ENCODE results near the gene PSME1.

Gene PSME1

DNA sequence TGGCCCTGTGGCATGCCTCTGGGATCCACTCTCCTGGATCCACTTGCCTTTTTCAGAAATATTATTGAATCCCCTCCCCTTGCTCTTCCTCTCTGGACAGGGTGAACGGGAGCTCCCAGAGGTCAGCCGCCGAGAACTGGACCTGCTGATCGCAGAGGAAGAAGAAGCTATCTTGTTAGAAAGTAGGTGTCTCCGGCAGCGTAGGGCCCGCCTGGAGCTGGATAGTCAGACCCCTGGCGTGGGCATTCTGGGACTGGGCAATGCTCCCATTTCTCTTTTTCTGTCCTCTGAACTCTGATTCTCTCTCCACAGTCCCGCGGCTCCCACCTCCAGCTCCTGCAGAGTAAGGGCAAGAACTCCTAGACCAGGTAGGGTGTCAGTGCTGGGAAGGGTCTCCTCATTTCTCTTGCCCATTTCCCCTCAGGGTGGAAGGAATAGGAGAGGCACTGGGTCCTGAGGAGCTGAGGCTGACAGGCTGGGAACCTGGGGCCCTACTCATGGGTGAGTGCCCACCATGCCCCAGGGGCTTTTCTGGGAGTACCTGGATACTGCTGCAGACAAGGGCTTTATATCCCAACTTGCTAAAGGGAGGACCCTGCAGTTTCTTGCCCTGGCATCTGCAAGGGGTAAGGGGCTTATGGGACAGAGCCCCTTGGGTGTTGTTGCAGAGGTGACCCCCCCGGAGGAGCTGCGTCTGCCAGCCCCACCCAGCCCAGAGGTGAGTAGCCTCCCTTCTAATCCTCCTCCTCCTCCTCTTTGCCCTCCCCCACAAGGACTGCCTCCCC lies 41.2 kb downstream of the PSME1 start:
- DNase-seq: no peak

DNA sequence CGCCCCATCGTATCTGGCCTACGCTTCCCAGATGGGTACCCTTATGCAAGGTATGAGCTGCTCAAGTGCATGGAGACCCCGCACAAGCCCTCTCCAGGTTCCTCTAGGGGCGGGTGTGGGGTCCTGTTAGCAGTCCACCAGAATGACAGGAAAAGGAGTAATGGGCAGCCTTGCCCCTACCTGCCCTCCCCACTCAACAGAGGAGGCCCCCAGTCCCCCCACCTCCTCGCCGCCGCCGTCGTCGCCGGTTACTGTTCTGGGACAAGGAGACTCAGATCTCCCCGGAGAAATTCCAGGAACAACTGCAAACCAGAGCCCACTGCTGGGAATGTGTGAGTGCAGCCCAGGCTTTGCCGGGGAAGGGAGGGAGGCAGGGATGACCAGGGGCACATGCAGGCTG lies 41.9 kb downstream of the PSME1 start:
- DNase-seq: no peak

DNA sequence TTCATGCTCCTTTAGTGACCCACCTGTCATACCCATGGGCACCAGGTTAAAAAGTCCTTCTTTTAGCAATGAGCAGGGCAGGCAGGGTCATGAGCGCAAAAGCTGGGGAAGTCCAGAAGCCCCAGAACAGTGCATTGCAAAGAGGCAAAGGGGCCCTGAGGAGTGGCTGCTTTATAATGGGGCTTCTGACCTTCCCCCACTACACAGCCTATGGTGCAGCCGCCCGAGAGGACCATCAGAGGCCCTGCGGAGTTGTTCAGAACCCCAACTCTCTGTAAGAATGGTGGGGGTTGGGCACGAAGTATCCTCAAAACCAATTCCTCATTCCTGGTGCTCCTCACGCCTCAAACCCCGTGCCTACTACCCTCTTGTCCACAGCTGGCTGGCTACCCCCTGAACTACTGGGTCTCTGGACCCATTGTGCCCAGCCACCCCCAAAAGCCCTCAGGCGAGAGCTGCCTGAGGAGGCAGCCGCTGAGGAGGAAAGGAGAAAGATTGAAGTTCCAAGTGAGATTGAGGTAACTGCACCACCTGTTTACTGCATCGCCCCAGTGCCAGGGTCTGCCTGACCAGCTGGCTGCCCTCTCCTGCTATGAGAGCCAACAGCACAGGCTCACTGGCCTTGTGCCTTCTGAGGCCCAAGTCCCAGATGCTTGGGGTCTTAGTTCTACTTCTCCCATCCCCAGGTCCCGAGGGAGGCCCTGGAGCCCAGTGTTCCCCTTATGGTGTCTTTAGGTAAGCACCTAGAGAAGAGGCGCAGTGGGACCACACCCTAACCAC lies 42.6 kb downstream of the PSME1 start:
- no peak for DNase-seq

DNA sequence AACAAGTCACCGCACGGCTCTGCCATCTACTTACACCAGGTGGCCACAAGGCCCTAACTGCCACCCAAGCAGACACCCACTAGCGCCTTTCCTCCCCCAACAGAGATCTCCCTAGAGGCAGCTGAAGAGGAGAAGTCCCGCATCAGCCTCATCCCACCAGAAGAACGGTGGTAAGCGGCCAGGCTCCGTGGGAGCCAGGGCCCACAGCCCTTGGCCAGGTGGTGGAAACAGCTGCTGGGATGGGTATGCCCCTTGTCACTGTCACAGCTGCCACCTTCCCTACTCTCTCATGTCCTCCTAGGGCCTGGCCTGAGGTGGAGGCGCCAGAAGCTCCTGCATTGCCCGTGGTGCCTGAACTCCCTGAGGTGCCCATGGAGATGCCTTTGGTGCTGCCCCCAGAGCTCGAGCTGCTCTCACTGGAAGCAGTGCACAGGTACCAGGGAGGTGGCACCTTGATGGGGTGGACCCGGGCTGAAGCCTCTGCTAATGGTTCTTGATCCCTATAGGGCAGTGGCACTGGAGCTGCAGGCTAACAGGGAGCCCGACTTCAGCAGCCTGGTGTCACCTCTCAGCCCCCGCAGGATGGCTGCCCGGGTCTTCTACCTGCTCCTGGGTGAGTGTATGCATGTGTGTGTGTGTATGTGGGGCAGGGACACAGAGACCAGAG lies 43.4 kb downstream of the PSME1 start:
- DNase-seq: no peak

DNA sequence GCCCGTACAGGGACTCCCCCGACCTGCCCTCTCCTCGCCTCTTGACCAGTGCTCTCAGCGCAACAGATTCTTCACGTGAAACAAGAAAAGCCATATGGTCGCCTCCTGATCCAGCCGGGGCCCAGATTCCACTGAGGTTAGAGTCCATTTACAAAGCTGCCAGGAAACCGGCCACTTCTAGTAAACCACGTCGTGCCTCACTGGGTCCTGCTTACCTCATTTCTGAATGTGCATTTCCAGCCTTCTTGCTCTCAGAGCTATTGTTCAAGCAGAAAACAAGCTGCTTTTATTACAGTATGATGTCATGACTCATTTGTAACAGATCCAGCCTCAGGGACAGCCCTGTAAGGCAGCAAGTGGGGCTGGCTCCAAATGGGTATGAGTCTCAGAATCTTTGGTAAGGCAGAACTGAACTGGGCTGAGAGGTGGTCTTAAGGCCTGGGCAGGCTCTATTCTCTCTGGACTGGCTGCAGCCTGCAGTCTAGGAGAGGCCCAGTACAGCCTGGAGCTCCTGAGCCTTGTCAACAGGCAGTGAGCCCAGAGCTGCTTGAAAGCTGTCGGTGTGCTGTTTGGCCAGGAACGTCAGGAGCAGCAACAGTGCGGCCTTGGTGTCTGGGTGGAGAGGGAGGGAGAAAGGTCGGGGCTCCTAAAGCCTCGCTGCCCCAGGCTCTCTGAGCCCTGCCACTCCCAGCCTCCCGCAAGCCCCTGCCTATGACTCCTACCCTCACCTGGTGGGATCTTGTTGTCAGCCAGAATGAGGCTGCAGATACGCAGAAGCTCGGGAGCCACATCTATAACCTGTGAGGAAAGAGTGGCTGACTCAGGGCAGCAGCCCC lies 44.2 kb downstream of the PSME1 start:
- no peak for DNase-seq

DNA sequence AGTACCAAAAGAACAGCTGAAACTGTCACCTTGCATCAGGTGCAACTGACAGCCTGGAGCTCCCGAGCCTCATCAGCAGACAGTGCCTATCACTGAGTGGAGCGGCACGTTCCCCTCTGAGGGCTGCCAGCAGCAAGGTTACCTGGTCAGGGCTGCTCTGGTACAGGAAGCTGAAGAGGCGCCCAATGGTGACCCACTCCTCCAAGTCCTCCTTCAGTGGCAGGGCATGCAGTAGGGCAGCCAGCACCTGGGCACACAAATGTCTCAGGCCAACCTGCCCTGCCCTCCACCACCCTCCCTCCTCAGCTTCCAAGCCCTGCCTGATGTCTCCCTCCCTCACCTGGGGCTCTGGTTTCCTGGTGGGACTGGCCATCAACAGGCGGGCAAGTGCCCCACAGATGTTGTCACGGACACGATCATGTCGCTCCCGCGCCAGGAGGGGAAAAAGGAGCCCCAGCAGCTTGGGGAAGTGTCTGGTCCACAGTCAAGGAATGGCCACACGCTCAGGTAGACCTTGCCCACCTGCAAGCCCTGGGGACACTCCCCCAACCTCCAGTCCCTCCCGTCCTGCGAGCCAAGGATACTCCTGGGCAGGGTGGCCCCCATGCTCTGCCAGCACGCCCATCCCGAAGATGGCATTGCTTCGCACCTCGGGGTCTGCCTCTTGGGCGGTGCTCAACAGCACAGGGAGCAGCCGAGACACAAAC lies 45.5 kb downstream of the PSME1 start:
- no peak for DNase-seq

DNA sequence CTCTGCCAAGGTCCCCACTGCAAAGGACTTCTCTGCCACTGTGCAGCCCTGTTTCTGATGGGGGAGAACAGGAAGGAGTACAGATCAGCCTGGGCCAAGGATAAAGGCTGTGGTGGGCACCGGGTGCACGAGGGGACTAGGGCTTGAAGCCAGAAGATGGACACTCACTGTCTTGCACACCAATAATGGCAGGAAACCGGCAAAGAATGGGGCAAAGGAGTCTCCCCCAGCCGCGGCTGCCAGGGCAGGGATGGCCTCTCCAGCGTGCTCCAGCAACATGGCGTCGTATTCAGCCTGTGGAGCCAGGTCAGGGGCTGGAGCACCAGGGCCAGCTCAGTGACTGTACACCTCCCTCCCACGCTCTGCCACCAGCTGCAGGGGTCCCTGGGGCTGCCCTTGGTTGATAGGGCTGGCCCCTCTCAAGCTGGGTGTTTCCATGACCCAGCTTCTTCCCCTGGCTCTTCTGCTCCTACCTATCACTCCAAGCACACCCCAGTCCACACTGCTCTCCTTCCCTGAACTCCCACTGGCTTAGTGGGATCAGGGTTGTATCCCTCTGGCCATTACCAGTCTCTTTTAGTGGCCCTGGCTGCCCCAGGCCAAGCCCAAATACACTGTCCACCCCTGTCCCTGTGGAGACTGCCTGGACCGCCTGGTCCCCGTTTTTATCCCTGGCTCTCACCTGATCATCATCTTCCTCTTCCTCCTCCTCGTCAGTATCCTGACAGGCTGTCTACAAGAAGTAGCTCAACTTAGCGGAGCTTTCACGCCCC lies 46.3 kb downstream of the PSME1 start:
- no peak for DNase-seq

DNA sequence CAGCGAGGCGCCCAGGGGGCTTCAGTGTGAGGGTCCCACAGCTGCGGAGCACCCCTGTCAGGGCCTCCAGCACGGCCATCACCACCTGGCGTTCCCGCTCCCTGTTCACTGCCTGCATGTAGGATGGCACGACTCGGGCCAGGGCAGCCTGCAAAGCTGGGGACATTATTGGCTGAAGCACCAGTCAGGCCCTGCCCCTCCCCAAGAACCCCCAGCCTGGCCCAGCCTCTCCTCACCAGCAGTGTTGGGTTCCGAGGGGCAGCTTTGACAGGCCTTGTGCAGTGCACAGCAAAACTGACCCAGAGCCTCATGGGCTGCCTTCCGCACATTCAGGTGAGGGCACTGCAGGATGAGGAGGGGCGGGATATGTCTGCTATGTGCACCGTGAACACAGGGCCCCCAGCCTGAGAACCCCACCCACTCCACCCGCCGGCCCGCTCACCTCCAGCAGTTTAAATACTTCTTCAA lies 47.1 kb downstream of the PSME1 start:
- no peak for DNase-seq

DNA sequence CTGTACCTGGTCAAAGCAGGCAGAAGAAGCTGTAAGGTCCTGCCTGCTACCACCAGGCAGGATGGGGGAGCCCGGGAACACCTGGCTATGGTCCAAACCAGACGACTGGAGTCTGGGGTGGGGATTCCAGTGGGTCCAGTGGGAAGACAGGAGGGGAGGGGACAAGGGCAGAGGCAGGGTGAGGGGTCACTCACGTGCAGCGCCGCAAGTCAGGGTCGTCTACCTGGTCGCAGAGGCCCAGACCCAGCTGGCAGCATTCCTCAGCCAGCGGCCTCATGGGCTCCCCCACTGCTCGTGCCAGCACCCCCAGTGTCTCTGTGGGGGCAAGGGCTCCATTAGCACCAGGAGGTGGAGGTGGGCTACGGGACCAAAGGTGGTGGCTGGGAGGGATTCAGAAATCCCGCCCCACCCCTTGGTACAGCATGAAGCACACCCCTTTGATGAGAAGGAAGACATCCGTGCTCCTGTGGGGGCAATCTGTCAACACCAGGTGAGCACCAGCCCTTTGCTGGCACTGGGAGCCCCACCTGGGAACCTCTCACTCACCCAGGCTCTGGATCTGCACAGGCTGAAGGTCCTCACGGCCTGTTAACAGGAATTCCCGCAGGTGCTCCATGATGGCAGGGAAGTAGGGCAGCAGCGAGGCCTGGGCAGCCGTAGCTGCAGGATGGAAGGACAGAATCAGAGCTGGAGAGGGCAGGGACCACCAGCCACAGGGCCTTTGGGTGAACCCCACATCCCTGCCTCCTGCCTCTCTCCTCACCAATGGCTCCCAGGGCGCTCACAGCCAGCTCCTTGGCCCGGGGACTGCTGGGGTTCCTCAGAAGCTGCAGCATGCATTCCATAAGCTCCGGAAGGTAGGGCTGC lies 48.3 kb downstream of the PSME1 start:
- DNase-seq: no peak

DNA sequence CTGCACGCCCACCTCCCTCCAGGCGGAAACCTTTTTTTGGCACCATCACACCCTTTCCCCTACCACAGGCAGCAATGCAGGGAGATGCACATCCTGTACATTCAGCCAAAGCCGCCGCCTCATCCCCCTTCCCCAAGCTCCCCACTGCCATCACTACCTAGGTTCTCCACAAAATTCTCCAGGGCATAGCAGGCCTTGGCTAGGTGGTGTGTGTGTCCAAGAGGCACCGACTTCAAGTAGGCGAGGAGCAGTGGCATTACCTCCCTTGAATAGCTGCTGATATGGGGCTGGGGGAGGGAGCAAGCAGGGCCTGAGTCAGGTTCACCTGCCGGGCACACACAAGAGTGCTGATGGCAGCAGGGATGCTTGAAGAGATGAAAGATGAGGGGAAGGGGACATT lies 49.0 kb downstream of the PSME1 start:
- no peak for DNase-seq

DNA sequence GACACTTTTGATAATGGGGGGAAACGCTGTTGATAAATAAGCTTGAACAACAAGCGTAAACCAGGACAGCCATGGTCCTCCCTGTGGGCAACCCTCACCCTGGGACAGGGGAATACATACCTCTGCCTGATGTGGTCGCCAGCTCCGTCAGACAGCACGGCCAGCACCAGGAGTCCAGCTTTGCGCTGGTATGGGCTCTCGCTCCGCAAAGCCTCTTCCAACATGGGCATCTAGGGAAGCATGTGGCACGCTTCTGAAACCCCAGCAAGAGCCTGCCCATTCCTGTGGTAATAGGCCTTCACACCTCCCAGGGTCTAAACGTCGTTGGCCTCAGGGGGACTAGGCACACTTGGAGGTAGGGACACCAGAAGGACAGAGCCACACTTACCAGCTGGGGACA lies 49.7 kb downstream of the PSME1 start:
- DNase-seq: no peak

DNA sequence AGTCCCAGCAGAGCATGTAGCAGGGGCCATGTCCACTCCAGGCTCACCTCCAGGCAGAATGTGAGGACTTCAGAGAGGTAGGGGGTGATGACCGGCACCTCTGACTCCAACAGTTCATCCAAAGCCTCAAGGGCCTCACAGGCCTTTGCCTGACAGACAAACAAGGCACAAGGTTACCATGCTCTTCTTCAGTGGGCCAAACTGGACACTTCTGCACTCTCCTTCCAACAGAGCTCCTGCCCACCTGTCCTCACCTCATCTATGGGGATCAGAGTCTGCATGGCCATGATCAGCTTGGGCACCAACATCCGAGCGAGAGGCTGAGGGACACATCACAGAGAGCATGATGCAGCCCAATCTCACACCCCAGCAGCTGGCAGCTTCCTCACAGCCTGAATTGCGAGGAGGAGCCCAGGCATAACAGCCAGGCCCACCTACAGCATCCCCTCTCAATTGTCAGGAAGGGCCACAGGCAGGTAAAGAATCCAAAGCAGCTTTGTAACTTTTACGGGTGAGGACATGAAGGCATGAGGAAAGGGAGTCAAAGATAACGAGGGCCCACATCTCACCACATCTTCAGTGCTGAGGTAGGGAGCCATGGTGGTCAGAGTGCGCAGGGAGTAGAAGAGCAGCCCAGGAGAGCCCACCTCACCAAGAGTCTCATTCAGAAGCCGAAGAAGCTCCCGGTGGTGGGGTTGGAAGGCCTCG lies 51.0 kb downstream of the PSME1 start:
- DNase-seq: no peak

DNA sequence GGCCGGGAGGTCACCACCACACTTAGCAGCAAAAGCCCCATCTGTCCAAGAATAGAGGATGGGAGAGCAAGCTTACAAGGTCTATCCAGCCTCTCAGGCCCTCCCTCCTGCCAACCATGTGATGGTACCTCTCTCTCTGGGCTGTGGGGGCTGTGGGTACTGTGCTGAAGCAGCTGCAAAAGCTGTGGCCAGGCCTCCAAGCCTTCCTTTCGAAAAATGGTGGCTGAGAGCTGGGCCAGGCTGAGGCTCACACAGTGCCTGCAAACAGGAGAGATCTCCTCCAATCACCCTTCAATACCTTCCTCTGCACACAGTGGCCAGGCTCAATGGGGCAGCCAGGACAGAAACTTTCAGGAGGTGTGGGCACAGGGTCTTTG lies 51.5 kb downstream of the PSME1 start:
- DNase-seq: no peak
